ENCODE data around the gene C13orf46.

- TF ChIP-seq CTCF (conservative IDR thresholded peaks at IDR 0.05; ENCODE audit: low read length) = no peak
- no peak for TF ChIP-seq EZH2phosphoT487 (IDR thresholded peaks at IDR 0.05; ENCODE audit: borderline replicate concordance, low read depth, low read length)
These were observed 28.2 kb upstream of the C13orf46 start for GRCh38 chr13:114002009-114002544.

All from OCI-LY7 (cell line).